ENCODE measurements around the gene MYLK.
A peak's percentile ranks its signal among the peaks of the same experiment; 100 is the strongest.

MYLK gene

DNA sequence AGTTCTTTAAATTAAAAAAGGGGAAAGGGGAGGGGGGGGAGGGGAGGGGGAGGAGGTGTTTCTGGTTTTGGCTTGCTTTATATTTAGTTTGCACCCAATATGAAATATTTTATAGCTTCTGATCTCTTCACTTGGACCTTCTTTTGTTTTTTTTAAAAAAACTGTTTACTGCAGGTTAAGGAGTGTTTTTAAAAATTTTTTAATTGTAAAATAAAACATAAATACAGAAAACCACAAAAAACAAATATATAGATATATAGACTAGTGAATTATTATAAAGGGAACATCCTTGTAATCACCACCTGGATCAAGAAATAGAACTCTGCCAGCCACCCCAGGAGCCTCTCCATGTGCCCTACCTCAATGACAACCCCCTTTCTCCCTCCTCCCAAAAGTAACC lies 861 bp upstream of the MYLK start:
- no peak overlapping the region for H3K4me3 ChIP-seq (ENCODE audit: low read depth, low read length)
- TF ChIP-seq, protein P1, sequence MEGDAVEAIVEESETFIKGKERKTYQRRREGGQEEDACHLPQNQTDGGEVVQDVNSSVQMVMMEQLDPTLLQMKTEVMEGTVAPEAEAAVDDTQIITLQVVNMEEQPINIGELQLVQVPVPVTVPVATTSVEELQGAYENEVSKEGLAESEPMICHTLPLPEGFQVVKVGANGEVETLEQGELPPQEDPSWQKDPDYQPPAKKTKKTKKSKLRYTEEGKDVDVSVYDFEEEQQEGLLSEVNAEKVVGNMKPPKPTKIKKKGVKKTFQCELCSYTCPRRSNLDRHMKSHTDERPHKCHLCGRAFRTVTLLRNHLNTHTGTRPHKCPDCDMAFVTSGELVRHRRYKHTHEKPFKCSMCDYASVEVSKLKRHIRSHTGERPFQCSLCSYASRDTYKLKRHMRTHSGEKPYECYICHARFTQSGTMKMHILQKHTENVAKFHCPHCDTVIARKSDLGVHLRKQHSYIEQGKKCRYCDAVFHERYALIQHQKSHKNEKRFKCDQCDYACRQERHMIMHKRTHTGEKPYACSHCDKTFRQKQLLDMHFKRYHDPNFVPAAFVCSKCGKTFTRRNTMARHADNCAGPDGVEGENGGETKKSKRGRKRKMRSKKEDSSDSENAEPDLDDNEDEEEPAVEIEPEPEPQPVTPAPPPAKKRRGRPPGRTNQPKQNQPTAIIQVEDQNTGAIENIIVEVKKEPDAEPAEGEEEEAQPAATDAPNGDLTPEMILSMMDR (IDR thresholded peaks at IDR 0.05; ENCODE audit: control insufficient read depth, extremely low read depth, insufficient read depth): no peak
- no peak for DNase-seq (ENCODE audit: low read depth)

DNA sequence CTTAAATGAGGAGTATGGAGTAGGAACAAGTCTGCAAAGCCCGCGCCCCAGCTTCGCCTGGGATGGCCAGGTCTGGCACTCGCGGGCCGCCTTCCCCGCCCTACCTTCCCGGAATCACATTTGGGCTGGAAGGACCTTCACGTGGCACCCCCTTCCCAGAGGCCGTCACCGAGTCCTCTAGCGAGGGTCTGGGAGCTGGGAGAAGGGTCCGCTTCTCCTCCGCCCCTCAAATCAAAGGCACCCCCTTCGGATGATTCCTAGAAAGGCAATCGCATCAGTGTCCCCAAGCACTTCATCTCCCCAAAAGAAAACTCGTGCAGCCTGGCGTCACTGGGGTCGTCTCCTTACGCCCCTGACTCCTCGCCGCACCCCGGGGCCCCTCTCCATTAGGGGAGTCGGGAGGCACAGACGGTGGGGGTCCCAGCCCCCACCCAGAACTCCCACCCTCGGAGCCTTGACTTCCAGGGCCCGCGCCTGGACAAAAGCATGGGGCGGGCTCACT lies 380 bp downstream of the MYLK start:
- TF ChIP-seq, protein P1 (IDR thresholded peaks at IDR 0.05; ENCODE audit: control insufficient read depth, extremely low read depth, insufficient read depth): no peak
- no peak for DNase-seq (ENCODE audit: low read depth)
- peak overlapping the region; percentile 46 for H3K4me3 ChIP-seq (ENCODE audit: low read depth, low read length)

DNA sequence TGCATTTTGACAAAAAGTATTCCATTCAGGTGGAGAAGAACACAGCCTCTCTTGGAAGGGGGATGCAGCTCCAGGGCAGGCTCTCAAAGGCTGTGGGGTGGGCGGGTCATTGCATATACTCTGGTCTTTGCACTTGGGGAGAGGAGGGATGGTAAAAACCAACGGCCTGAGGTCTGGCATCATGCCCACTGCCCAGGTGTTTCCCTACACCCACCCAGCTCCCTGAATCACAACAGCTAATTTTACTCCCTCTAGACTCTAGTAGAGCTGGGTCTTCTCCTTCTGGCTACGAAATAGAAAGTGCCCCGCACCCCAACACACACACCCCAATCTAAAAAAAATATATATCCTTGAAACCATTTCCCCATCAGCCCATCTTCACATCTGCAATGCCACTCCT lies 1.0 kb downstream of the MYLK start:
- H3K4me3 ChIP-seq (ENCODE audit: low read depth, low read length): no peak overlapping the region
- DNase-seq (ENCODE audit: low read depth): no peak
- TF ChIP-seq, protein P1 (IDR thresholded peaks at IDR 0.05; ENCODE audit: control insufficient read depth, extremely low read depth, insufficient read depth): no peak

DNA sequence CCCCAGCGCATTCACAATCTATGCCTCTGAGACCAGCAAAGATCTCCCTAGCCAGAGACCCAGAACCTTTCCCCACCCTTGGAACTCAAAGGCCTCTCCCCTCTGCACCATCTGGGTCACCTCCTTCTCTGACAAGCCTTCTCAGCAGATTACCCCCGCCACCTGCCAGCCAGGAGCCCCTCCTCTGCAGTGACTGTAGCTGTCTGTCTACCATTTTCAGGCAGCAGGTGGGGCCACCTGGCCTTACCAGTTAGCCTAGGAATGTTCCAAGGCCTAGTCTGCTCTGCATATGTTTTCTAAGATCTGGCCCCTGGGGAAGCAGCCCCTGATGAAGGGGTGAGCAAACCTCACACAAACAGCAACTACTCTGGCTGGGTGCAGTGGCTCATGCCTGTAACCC lies 2.4 kb downstream of the MYLK start:
- DNase-seq (ENCODE audit: low read depth): no peak
- no peak overlapping the region for H3K4me3 ChIP-seq (ENCODE audit: low read depth, low read length)
- TF ChIP-seq, protein P1 (IDR thresholded peaks at IDR 0.05; ENCODE audit: control insufficient read depth, extremely low read depth, insufficient read depth): 0 out of 2 replicates have a peak, but pooled peaks have one; percentile 1

DNA sequence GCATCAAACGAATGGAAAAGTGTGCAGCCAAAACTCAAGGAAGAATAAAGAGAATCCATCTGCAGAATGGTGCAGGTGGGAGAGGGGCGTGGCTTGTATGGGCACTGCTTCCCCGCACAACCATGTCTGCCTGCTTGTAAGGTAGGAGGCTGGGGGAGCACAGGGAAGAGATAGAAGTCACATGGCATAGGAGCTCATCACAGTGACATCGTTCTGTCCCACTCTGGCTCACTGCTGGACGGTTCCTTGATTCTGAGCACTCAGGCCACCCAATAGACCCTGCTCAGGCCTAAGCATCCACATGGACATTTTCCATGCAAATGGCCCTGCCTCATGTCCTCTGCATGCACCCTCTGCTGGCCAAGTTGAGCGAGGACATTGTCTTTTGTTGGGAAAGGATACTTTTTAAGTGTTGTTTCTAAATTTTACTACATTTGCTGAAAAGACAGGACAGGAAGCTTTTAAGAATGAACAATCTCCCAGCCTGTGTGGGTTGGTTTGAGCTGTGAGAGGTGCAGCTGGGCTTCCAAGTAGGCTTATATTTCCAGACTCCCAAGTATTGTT lies 3.1 kb downstream of the MYLK start:
- H3K4me3 ChIP-seq (ENCODE audit: low read depth, low read length): no peak overlapping the region
- TF ChIP-seq, protein P1 (IDR thresholded peaks at IDR 0.05; ENCODE audit: control insufficient read depth, extremely low read depth, insufficient read depth): peak; percentile 64
- no peak for DNase-seq (ENCODE audit: low read depth)

DNA sequence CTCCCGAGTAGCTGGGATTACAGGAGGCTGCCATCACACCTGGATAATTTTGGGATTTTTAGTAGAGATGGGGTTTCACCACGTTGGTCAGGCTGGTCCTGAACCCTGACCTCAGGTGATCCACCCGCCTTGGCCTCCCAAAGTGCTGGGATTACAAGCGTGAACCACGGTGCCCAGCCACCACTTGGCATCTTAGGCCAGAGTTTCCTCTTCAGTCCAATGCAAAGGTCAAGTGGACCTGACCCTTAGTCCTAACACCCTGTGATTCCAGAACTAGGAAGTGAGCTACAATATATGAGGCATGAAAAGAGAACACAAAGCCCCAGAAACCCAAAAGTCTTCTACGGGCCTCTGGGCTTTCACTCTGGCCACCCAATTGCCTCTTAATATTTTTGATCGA lies 5.3 kb downstream of the MYLK start:
- DNase-seq (ENCODE audit: low read depth): no peak
- H3K4me3 ChIP-seq (ENCODE audit: low read depth, low read length): no peak overlapping the region
- TF ChIP-seq, protein P1 (IDR thresholded peaks at IDR 0.05; ENCODE audit: control insufficient read depth, extremely low read depth, insufficient read depth): no peak

DNA sequence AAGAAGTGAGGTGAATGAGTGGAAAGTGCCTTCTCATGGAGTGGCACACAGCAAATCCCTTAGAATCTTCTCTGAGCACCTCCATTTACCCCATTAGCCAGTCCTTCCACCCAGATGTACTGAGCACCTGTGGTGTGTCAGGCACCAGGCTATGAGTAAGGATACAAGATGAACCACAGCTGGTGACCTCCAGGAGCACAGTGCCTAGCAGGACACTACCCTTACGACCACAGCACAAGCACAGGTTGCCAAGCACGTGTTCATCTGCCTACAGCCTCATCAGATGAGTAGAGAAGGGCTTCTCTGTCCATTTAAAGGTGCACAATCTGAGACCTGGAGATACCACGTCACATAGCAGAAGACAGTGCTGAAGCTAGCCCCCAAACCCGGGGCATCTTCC lies 6.2 kb downstream of the MYLK start:
- no peak overlapping the region for H3K4me3 ChIP-seq (ENCODE audit: low read depth, low read length)
- no peak for DNase-seq (ENCODE audit: low read depth)
- TF ChIP-seq, protein P1 (IDR thresholded peaks at IDR 0.05; ENCODE audit: control insufficient read depth, extremely low read depth, insufficient read depth): no peak
